Panc1 (cell line): ENCODE measurements around the gene LRP2. TPM values are rescaled to one million over a fixed set of nuclear protein-coding genes. Genes with fewer than 3 reads are reported as not detected.

ENCODE experiments used
- ATAC-seq: fragments of 200-7000 bp; cut with Tn5 transposase; 2 replicates; pipeline ENCODE4 v1.9.1; 2020; ENCODE audit warnings: mild to moderate bottlenecking, moderate library complexity
- BruUV-seq: library from RNA; stranded (reverse); fragments of 400-500 nt; replicated peaks from 2 replicates; lab custom pipeline; 2021; lab: Mats Ljungman, UMichigan
- CTCF ChIA-PET: fragments of 300-600 bp; sonication (Branson Sonifier 250); formaldehyde crosslinking; loops from one replicate; lab custom pipeline; 2022; ENCODE audit warnings: antibody characterized with exemption; lab: Charles Lee
- POLR2A ChIA-PET: fragments of 300-600 bp; sonication (Branson Sonifier 250); formaldehyde crosslinking; loops from one replicate; lab custom pipeline; 2022; ENCODE audit warnings: antibody characterized with exemption; lab: Charles Lee
- DNase-seq: peaks from one replicate; pipeline ENCODE4 v3.0.0-alpha.2; 2010; ENCODE audit warnings: low read depth, low spot score
- H3K27ac ChIP-seq: 2 replicates; pipeline ENCODE4 v1.5.1; 2011; ENCODE audit warnings: mild to moderate bottlenecking, low read length, inconsistent platforms
- H3K27me3 ChIP-seq: fragments of 200-500 bp; sonication (Bioruptor generic); 2 replicates; pipeline ENCODE4 v1.6.0; 2014; ENCODE audit warnings: low read length, inconsistent platforms; ENCODE audit not compliant: control insufficient read depth, insufficient read depth
- H3K36me3 ChIP-seq: fragments of 200-500 bp; sonication (Bioruptor generic); 2 replicates; pipeline ENCODE4 v1.5.1; 2014; ENCODE audit warnings: inconsistent platforms, mild to moderate bottlenecking, low read length, moderate library complexity; ENCODE audit not compliant: control insufficient read depth, insufficient read depth
- H3K4me1 ChIP-seq: 2 replicates; pipeline ENCODE4 v1.5.1; 2011; ENCODE audit warnings: inconsistent platforms, mild to moderate bottlenecking, low read length, moderate library complexity; ENCODE audit not compliant: control insufficient read depth, insufficient read depth
- H3K4me3 ChIP-seq, 2 experiments: 2 replicates each; pipeline ENCODE4 v1.5.1; 2011 to 2012; ENCODE audit warnings: low read depth in 2 of 2, low read length in 2 of 2, mild to moderate bottlenecking in 2 of 2, inconsistent platforms in 1 of 2, moderate library complexity in 1 of 2
- H3K9me3 ChIP-seq: fragments of 200-500 bp; sonication (Bioruptor generic); 2 replicates; pipeline ENCODE4 v1.5.1; 2014; ENCODE audit warnings: low read depth, mild to moderate bottlenecking, inconsistent platforms, low read length, moderate library complexity; ENCODE audit not compliant: control insufficient read depth, insufficient read depth
- POLR2AphosphoS5 ChIP-seq: IDR thresholded peaks from 2 replicates; pipeline ENCODE4 v1.6.1; 2012; ENCODE audit warnings: mild to moderate bottlenecking, low read depth, low read length, moderate library complexity
- SIN3A ChIP-seq: IDR thresholded peaks from 2 replicates; pipeline ENCODE4 v1.6.1; 2012; ENCODE audit warnings: low read depth, mild to moderate bottlenecking, low read length, moderate library complexity, borderline replicate concordance; ENCODE audit not compliant: insufficient read depth
- TCF7L2 ChIP-seq: IDR thresholded peaks from 2 replicates; pipeline ENCODE4 v1.6.1; 2011; ENCODE audit warnings: mild to moderate bottlenecking, low read depth, low read length, inconsistent platforms
- in situ Hi-C: cut with HindIII; loops from 2 replicates; pipeline ENCODE4 v1.10.0; 2016; ENCODE audit warnings: low sequenced_read_pairs, low pct_unique_long_range_greater_than_20kb
- intact Hi-C: fragments of 100-400 bp; cut with micrococcal nuclease; formaldehyde crosslinking; loops from one replicate; pipeline ENCODE4 v1.10.0; 2022; ENCODE audit not compliant: unreplicated experiment
- total RNA-seq: library from RNA; stranded (reverse); gene quantifications from one replicate; pipeline ENCODE4 v1.2.1, GENCODE V29; 2021; ENCODE audit not compliant: unreplicated experiment
- TF ChIP-seq, protein P1 (sequence below): fragments of 450-650 bp; IDR thresholded peaks from 2 replicates; pipeline ENCODE4 v1.5.1; 2017; ENCODE audit warnings: mild to moderate bottlenecking
- TF ChIP-seq, protein P2 (sequence below), 2 experiments: IDR thresholded peaks; 2 replicates each; pipeline ENCODE4 v1.6.1; 2011 to 2012; ENCODE audit warnings: low read depth in 2 of 2, control low read depth in 1 of 2, low read length in 1 of 2, mild to moderate bottlenecking in 1 of 2, moderate library complexity in 1 of 2; ENCODE audit not compliant: insufficient read depth in 1 of 2

The LRP2 gene
- total RNA-seq, 1 experiment from 2014 or later = 0.10 TPM

DNA sequence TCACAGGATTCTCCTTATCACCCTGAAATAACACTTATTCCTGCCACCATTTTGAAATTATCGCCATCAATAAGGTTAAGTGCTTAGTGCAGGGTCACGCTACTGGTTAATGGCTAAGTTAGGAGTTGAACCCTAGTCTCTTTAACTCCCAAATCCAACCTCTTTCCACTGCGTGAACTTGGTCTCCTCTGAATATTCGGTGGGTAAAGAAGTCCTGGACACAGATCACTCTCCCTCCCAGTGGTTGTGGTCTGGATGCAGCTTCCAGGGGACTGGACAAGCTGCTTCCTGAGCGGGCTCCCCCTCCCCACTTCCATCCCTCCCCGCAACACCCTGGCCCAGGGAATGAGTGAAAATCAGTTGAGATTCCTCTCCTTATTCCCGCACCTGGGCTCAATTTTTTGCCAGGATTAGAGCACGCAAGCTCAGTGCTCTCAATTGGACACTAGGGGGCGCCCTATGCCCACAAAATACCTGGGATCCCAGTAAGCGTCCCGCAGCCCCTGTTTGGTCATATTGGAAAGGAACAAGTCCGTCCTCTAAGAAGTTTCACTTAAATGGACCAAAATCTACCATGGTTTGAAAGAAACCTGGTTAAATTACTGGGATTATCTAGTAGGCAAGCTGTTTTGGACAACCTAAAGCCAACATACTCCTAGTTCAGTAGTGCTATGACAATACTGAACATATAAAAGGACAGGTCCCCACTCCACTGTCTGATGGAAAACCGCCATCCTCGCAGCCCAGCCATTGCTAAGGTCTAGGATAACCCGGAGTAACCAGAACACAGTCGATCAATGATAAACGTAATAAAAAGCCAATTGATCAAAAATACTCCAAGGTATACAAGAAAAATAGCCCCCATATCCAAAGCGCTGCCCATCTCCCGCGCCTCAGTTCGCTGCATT lies 252.6 kb downstream of the LRP2 start:
- POLR2A ChIA-PET = no interaction called here
- CTCF ChIA-PET = interaction anchor here (0.6 to 1.3 kb wide), 8 partner anchors 9 to 288 kb away, joined by 3 to 8 read pairs (median 3); no protein-coding TSS in a partner anchor
- ATAC-seq (peak; percentile 96), DNase-seq (peak; percentile 42)
- no TSS peak for BruUV-seq
- Histone ChIP-seq H3K27ac (no peak overlapping the region), H3K4me1 (no peaks in the 10 kb centered on the region; the same call in 1 of the 2 replicates), H3K4me3 (peak overlapping the region in 1 of 2 experiments; percentile 25; a peak in 1 of 4 replicates), H3K9me3 (no peaks in the 10 kb centered on the region), H3K36me3 (no peaks in the 10 kb centered on the region), H3K27me3 (peaks cover 2% of the 10 kb centered on the region; the same call in 1 of the 2 replicates)
- TF ChIP-seq, protein P1, sequence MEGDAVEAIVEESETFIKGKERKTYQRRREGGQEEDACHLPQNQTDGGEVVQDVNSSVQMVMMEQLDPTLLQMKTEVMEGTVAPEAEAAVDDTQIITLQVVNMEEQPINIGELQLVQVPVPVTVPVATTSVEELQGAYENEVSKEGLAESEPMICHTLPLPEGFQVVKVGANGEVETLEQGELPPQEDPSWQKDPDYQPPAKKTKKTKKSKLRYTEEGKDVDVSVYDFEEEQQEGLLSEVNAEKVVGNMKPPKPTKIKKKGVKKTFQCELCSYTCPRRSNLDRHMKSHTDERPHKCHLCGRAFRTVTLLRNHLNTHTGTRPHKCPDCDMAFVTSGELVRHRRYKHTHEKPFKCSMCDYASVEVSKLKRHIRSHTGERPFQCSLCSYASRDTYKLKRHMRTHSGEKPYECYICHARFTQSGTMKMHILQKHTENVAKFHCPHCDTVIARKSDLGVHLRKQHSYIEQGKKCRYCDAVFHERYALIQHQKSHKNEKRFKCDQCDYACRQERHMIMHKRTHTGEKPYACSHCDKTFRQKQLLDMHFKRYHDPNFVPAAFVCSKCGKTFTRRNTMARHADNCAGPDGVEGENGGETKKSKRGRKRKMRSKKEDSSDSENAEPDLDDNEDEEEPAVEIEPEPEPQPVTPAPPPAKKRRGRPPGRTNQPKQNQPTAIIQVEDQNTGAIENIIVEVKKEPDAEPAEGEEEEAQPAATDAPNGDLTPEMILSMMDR = peak; percentile 90
- TF ChIP-seq, protein P2, sequence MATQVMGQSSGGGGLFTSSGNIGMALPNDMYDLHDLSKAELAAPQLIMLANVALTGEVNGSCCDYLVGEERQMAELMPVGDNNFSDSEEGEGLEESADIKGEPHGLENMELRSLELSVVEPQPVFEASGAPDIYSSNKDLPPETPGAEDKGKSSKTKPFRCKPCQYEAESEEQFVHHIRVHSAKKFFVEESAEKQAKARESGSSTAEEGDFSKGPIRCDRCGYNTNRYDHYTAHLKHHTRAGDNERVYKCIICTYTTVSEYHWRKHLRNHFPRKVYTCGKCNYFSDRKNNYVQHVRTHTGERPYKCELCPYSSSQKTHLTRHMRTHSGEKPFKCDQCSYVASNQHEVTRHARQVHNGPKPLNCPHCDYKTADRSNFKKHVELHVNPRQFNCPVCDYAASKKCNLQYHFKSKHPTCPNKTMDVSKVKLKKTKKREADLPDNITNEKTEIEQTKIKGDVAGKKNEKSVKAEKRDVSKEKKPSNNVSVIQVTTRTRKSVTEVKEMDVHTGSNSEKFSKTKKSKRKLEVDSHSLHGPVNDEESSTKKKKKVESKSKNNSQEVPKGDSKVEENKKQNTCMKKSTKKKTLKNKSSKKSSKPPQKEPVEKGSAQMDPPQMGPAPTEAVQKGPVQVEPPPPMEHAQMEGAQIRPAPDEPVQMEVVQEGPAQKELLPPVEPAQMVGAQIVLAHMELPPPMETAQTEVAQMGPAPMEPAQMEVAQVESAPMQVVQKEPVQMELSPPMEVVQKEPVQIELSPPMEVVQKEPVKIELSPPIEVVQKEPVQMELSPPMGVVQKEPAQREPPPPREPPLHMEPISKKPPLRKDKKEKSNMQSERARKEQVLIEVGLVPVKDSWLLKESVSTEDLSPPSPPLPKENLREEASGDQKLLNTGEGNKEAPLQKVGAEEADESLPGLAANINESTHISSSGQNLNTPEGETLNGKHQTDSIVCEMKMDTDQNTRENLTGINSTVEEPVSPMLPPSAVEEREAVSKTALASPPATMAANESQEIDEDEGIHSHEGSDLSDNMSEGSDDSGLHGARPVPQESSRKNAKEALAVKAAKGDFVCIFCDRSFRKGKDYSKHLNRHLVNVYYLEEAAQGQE (IDR thresholded peaks at IDR 0.05; ENCODE audit: insufficient read depth in 1 of 2, low read depth in 2 of 2, low read length in 1 of 2) = no peak
- TF ChIP-seq SIN3A (no peak), TCF7L2 (no peak), POLR2AphosphoS5 (no peak)
- intact Hi-C loops (loop anchor here (5.0 to 10.0 kb wide), 4 partner anchors 113 to 288 kb away; no protein-coding TSS in a partner anchor), in situ Hi-C loops (no loop called here)

- ATAC-seq (no peak), DNase-seq (no peak)
- BruUV-seq = no TSS peak
- TF ChIP-seq, protein P2 (IDR thresholded peaks at IDR 0.05; ENCODE audit: insufficient read depth in 1 of 2, low read depth in 2 of 2, low read length in 1 of 2) = no peak
- TF ChIP-seq, protein P1 = no peak
- TF ChIP-seq POLR2AphosphoS5 (no peak), TCF7L2 (no peak)
- Histone ChIP-seq H3K27me3 (peaks cover 2% of the 10 kb centered on the region; the same call in 1 of the 2 replicates), H3K9me3 (no peaks in the 10 kb centered on the region), H3K4me1 (no peaks in the 10 kb centered on the region; the same call in 1 of the 2 replicates), H3K4me3 (no peak overlapping the region), H3K27ac (no peak overlapping the region), H3K36me3 (no peaks in the 10 kb centered on the region)
- in situ Hi-C loops (no loop called here), intact Hi-C loops (loop anchor here (10.0 kb wide), 1 partner anchor 143 kb away; no protein-coding TSS in a partner anchor)
- CTCF ChIA-PET = interaction anchor here (0.6 to 1.3 kb wide), 2 partner anchors 15 to 289 kb away, joined by 3 to 4 read pairs; no protein-coding TSS in a partner anchor
- POLR2A ChIA-PET = no interaction called here
These were observed 254.0 kb downstream of the LRP2 start for GRCh38 chr2:169108099-169108884.
